Parietal lobe (tissue), 2 donors: ENCODE measurements around the gene MINDY1. TPM values are rescaled to one million over a fixed set of nuclear protein-coding genes. Genes with fewer than 3 reads are reported as not detected.

Source experiments
- small RNA-seq: library from RNA; depleted of rRNA; stranded (forward); fragments of <200 nt; gene quantifications from one replicate; pipeline ENCODE3, GENCODE V24; 2014; ENCODE audit warnings: low replicate concordance
- total RNA-seq: library from RNA; depleted of rRNA; stranded (reverse); fragments of >200 nt; gene quantifications from one replicate; pipeline ENCODE4 v1.2.3, GENCODE V29; 2014

MINDY1 gene
- total RNA-seq, result 14.4 TPM

GRCh38 chr1:151006327-151007052, at the start of gene MINDY1:
MINDY1 (minus strand) TSS chr1:151006902; CDS start chr1:151002617, 4,285 bp downstream.

GRCh38 chr1:151047591-151047924, 40.9 kb upstream of the MINDY1 start, which contains the start of gene C1orf56:
C1orf56 (plus strand) TSS chr1:151047751; CDS start chr1:151047848, 97 bp downstream.

GRCh38 chr1:151036356-151036755, 29.7 kb upstream of the MINDY1 start, which contains the start of gene BNIPL:
BNIPL (plus strand) TSS chr1:151036586; CDS start chr1:151036726, 140 bp downstream.

GRCh38 chr1:151008244-151009205, 1.8 kb upstream of the MINDY1 start, which contains the start of gene PRUNE1:
PRUNE1 (plus strand) TSS chr1:151008449; CDS start chr1:151008633, 184 bp downstream.

GRCh38 chr1:150981805-150982712, 24.6 kb downstream of the MINDY1 start, which contains the start of gene ANXA9:
ANXA9 (plus strand) TSS chr1:150982292; CDS start chr1:150983106, 814 bp downstream.

GRCh38 chr1:150974580-150975478, 31.9 kb downstream of the MINDY1 start, which contains the start of gene CERS2:
CERS2 (minus strand) TSS chr1:150974835; CDS start chr1:150969090, 5,745 bp downstream.

Small RNA genes lying within 50 kb of the gene (small RNA-seq; reads per million reads assigned to genes)
- not detected for gene RNU6-884P

Other genes starting within 250 kb of the MINDY1 start
- 4.4 TPM for gene CTSS, start 241.1 kb downstream of the MINDY1 start, total RNA-seq
- 5.3 TPM for gene CTSK, start 198.6 kb downstream of the MINDY1 start, total RNA-seq
- gene ARNT, start 130.3 kb downstream of the MINDY1 start, total RNA-seq, result 45.1 TPM
- not detected for gene CTXND2, start 119.8 kb downstream of the MINDY1 start, total RNA-seq
- 78.3 TPM for gene SETDB1, start 80.5 kb downstream of the MINDY1 start, total RNA-seq
- 36.0 TPM for gene CERS2, start 32.1 kb downstream of the MINDY1 start, total RNA-seq
- gene ANXA9, start 24.6 kb downstream of the MINDY1 start, total RNA-seq, result not detected
- gene PRUNE1, start 1.5 kb upstream of the MINDY1 start, total RNA-seq, result 25.0 TPM
- gene BNIPL, start 29.7 kb upstream of the MINDY1 start, total RNA-seq, result 0.31 TPM
- 4.1 TPM for gene C1orf56, start 40.8 kb upstream of the MINDY1 start, total RNA-seq
- 44.1 TPM for gene CDC42SE1, start 52.7 kb upstream of the MINDY1 start, total RNA-seq
- 72.9 TPM for gene MLLT11, start 53.5 kb upstream of the MINDY1 start, total RNA-seq
- 13.8 TPM for gene GABPB2, start 63.9 kb upstream of the MINDY1 start, total RNA-seq
- 40.1 TPM for gene SEMA6C, start 139.7 kb upstream of the MINDY1 start, total RNA-seq
- gene TNFAIP8L2, start 149.7 kb upstream of the MINDY1 start, total RNA-seq, result 0.94 TPM
- 17.2 TPM for gene LYSMD1, start 159.0 kb upstream of the MINDY1 start, total RNA-seq
- 23.2 TPM for gene SCNM1, start 159.2 kb upstream of the MINDY1 start, total RNA-seq
- gene TMOD4, start 169.1 kb upstream of the MINDY1 start, total RNA-seq, result not detected
- 63.2 TPM for gene VPS72, start 183.3 kb upstream of the MINDY1 start, total RNA-seq
- gene PIP5K1A, start 191.7 kb upstream of the MINDY1 start, total RNA-seq, result 95.8 TPM
- gene PSMD4, start 247.8 kb upstream of the MINDY1 start, total RNA-seq, result 82.3 TPM